Measurements from ENCODE around the gene ACTL6B.

DNA sequence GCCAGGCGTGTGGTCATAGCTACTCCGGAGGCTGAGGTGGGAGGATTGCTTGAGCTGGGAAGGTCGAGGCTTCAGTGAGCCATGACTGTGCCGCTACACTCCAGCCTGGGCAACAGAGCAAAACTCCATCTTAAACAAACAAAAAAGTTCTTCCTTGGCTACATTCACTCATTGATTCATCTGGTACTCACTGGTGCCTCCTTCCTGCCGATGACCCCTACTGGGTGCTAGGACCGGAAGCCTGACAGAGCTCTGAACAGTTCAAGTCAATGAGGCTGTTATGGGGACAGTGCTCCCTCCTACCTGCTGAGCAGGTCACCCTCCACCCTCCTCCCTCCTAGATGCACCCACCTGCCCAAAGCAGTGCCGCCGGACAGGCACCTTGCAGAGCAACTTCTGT lies 49.1 kb downstream of the ACTL6B start:
- TF ChIP-seq, protein P1, sequence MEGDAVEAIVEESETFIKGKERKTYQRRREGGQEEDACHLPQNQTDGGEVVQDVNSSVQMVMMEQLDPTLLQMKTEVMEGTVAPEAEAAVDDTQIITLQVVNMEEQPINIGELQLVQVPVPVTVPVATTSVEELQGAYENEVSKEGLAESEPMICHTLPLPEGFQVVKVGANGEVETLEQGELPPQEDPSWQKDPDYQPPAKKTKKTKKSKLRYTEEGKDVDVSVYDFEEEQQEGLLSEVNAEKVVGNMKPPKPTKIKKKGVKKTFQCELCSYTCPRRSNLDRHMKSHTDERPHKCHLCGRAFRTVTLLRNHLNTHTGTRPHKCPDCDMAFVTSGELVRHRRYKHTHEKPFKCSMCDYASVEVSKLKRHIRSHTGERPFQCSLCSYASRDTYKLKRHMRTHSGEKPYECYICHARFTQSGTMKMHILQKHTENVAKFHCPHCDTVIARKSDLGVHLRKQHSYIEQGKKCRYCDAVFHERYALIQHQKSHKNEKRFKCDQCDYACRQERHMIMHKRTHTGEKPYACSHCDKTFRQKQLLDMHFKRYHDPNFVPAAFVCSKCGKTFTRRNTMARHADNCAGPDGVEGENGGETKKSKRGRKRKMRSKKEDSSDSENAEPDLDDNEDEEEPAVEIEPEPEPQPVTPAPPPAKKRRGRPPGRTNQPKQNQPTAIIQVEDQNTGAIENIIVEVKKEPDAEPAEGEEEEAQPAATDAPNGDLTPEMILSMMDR (conservative IDR thresholded peaks at IDR 0.05; ENCODE audit: low read length), result no peak
- no peak for TF ChIP-seq EZH2phosphoT487 (IDR thresholded peaks at IDR 0.05; ENCODE audit: borderline replicate concordance, low read depth, low read length)
